Heart left ventricle (tissue), 16 donors: ENCODE measurements around the gene TP53I3. TPM values are rescaled to one million over a fixed set of nuclear protein-coding genes. Genes with fewer than 3 reads are reported as not detected.

ENCODE experiments used
- ATAC-seq, 4 donors: fragments of 200-7000 bp; cut with Tn5 transposase; one replicate each; pipeline ENCODE4 v1.9.1; 2020 to 2022; ENCODE audit warnings: moderate library complexity in 4 of 4, mild to moderate bottlenecking in 3 of 4, moderate number of reproducible peaks in 1 of 4
- DNase-seq, 5 donors: peaks; one replicate each; pipeline ENCODE4 v3.0.0-alpha.2; 2020
- H3K27ac ChIP-seq, 12 donors: fragments of 200-600 bp; sonication (generic) in 4 of 12; one replicate each; pipeline versions ENCODE4 v1.5.0 to v1.8.0; 2016 to 2022; ENCODE audit warnings: mild to moderate bottlenecking in 2 of 12
- H3K27me3 ChIP-seq, 9 donors: fragments of 200-600 bp; sonication (generic) in 2 of 9; one replicate each; pipeline versions ENCODE4 v1.5.1 to v1.8.0; 2016 to 2022; ENCODE audit warnings: mild to moderate bottlenecking in 3 of 9
- H3K36me3 ChIP-seq, 9 donors: fragments of 200-600 bp; sonication (generic) in 2 of 9; one replicate each; pipeline versions ENCODE4 v1.5.0 to v1.8.0; 2018 to 2022; ENCODE audit warnings: mild to moderate bottlenecking in 2 of 9
- H3K4me1 ChIP-seq, 12 donors: fragments of 200-600 bp; sonication (generic) in 4 of 12; one replicate each; pipeline versions ENCODE4 v1.5.0 to v1.8.0; 2016 to 2022; ENCODE audit warnings: mild to moderate bottlenecking in 3 of 12
- H3K4me3 ChIP-seq, 12 donors: fragments of 200-600 bp; sonication (generic) in 4 of 12; one replicate each; pipeline versions ENCODE4 v1.5.0 to v1.8.0; 2017 to 2022; ENCODE audit warnings: mild to moderate bottlenecking in 9 of 12, moderate library complexity in 4 of 12
- H3K9me3 ChIP-seq, 12 donors: fragments of 200-600 bp; sonication (generic) in 4 of 12; one replicate each; pipeline versions ENCODE4 v1.5.0 to v1.8.0; 2016 to 2022; ENCODE audit warnings: mild to moderate bottlenecking in 1 of 12
- POLR2A ChIP-seq, 2 donors: fragments of 450-650 bp; IDR thresholded peaks; one replicate each; pipeline ENCODE4 v1.6.1; 2017; ENCODE audit warnings: antibody characterized with exemption in 2 of 2, mild to moderate bottlenecking in 2 of 2, moderate library complexity in 2 of 2
- WGBS, 4 donors: extraction: QIAGEN DNeasy Blood & Tissue Kit in 2 of 4; methylation state at CpG; one replicate each; pipeline versions ENCODE4 v1.1.5 to v1.1.7; 2013 to 2018; 5-methylcytosine and 5-hydroxymethylcytosine counted together
- intact Hi-C, 10 donors: fragments of 100-400 bp; cut with DNase I; formaldehyde crosslinking; loops; one replicate each; pipeline versions ENCODE4 v1.11.1 to v1.14.2; 2022
- polyA plus RNA-seq, 2 donors: library from polyadenylated mRNA; stranded (reverse); fragments of 200-250 nt; gene quantifications; one replicate each; pipeline ENCODE4 v1.2.3, GENCODE V29; 2013
- total RNA-seq, 9 donors: library from RNA; depleted of rRNA in 2 of 9; stranded (reverse); fragments of >200 nt in 2 of 9; fragmentation: NEBNext Ultra II Directional in 3 of 9; extraction: Animal tissue kit (Norgen Biotek cat#: 25700) in 3 of 9; gene quantifications; one replicate each; pipeline versions ENCODE4 v1.1.0 to v1.2.4, GENCODE V29; 2016 to 2023
- TF ChIP-seq, protein P1 (sequence below), 12 donors: fragments of 200-600 bp; sonication (generic) in 4 of 12; IDR thresholded peaks; one replicate each; pipeline versions ENCODE4 v1.5.0 to v1.8.0; 2018 to 2022; ENCODE audit warnings: antibody characterized with exemption in 12 of 12, mild to moderate bottlenecking in 5 of 12
- donor health status: ischemic (EF 13 %, LVEDD 7.1; RV severe dilation, severe dysfunction).
- donor health status: healthy with polysubstance abuse.
- donor health status: DM: no; HTN: yes; CAD: no.
- donor health status: DM: no; HTN: no; CAD: no.
- donor health status: ischemic (EF 25% LVEDD 6.9; RV normal size, moderate dysfunction).
- donor health status: ischemic (EF 25% LVEDD 5.7; RV mildly dilated, moderate dysfunction).
- donor health status: healthy.
- donor health status: DM: yes; HTN: yes; CAD: no.
- donor health status: ischemic (EF 35%, LVEDD 5.7; RV mildly dilated, moderate dysfunction).
- donor health status: nonischemic (EF 11% LVEDD 7.7; RV severe dilation, severe dysfunction).
- donor health status: DM: yes; HTN: yes; CAD: no.
- donor health status: PGD.
- donor health status: ischemic (EF 29% LVEDD 5.4; RV normal size, mild dysfunction).
- donor health status: nonischemic (EF 23%, LVEDD 6.1; RV moderate dilation, normal function).

TP53I3 gene
- total and polyA plus RNA-seq, 11 donors, result 4.7 to 23.3 (median 13.9) TPM

DNA sequence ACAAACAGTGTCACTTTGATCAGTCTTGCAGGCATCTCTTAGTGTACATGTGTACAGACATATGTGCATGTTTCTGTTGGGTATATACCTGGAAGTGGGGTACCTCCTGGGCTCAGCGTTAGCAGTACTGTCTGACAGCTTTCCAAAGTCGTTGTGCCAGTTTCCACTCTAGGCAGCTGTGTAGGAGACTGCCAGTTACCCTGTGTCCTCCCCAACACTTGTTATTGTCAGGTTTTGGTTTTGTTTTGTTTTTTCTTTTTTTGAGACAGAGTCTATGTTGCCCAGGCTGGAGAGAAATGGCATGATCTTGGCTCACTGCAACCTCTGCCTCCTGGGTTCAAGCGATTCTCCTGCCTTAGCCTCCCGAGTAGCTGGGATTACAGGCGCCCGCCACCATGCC lies 28.9 kb downstream of the TP53I3 start:
- H3K27ac ChIP-seq, result no peak overlapping the region
- no peak overlapping the region for H3K4me3 ChIP-seq
- intact Hi-C loops, result no loop called here
- H3K9me3 ChIP-seq, result no peaks in the 10 kb centered on the region
- no peak for TF ChIP-seq POLR2A (IDR thresholded peaks at IDR 0.05)
- TF ChIP-seq, protein P1, sequence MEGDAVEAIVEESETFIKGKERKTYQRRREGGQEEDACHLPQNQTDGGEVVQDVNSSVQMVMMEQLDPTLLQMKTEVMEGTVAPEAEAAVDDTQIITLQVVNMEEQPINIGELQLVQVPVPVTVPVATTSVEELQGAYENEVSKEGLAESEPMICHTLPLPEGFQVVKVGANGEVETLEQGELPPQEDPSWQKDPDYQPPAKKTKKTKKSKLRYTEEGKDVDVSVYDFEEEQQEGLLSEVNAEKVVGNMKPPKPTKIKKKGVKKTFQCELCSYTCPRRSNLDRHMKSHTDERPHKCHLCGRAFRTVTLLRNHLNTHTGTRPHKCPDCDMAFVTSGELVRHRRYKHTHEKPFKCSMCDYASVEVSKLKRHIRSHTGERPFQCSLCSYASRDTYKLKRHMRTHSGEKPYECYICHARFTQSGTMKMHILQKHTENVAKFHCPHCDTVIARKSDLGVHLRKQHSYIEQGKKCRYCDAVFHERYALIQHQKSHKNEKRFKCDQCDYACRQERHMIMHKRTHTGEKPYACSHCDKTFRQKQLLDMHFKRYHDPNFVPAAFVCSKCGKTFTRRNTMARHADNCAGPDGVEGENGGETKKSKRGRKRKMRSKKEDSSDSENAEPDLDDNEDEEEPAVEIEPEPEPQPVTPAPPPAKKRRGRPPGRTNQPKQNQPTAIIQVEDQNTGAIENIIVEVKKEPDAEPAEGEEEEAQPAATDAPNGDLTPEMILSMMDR (IDR thresholded peaks at IDR 0.05), result no peak
- DNase-seq, result no peak
- H3K27me3 ChIP-seq, result no peaks in the 10 kb centered on the region
- H3K4me1 ChIP-seq, result peaks cover 0 to under 1% (median 0%) of the 10 kb centered on the region in 12 donors
- no peaks in the 10 kb centered on the region for H3K36me3 ChIP-seq
- WGBS, 4 donors, result 82 to 94% (median 89%) methylated on average over 6 of the region's 6 CpGs
- ATAC-seq, result no peak

DNA sequence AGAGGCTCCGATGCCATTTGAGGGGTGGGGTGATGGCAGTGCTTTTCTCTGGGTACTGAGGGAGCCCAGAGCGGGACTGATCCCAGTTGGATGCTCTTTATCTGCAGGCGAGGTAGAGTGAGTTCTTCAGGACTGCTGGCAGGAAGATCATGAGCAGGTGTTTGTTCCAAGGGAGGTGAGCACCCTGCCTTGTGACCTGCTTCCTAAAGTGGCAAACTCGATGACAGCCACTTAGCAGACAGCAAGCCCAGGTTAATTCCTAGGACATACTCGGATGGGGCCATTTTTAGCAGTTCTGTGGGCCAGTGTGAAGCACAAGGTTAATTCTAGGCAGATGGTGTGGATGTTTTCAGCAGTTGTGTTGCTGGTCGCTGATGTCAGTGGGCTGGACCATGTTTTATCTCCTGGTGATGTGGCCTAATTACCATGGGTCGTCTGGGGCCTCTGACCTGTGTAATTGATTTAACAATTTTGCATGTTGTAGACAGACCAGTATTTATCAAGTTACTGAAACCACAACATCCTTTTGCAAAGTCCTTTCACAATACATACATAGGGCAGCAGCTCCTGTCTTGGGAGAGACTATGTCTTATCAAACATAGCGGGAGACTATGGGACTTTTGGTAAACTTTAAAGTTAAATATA lies 30.1 kb downstream of the TP53I3 start:
- DNase-seq (no peak), ATAC-seq (no peak)
- no peaks in the 10 kb centered on the region for H3K27me3 ChIP-seq
- WGBS, 4 donors, result 67 to 77% (median 68%) methylated on average over 7 to 8 of the region's 8 CpGs
- no peak overlapping the region for H3K4me3 ChIP-seq
- H3K36me3 ChIP-seq, result no peaks in the 10 kb centered on the region
- H3K4me1 ChIP-seq, result peaks cover 0 to 12% (median 1%) of the 10 kb centered on the region in 12 donors
- TF ChIP-seq, protein P1 (IDR thresholded peaks at IDR 0.05), result no peak
- TF ChIP-seq POLR2A (IDR thresholded peaks at IDR 0.05), result no peak
- H3K9me3 ChIP-seq, result no peaks in the 10 kb centered on the region
- intact Hi-C loops, result no loop called here
- no peak overlapping the region for H3K27ac ChIP-seq

- intact Hi-C loops, result no loop called here
These were observed 31.7 kb downstream of the TP53I3 start for GRCh38 chr2:24052951-24053350.

DNA sequence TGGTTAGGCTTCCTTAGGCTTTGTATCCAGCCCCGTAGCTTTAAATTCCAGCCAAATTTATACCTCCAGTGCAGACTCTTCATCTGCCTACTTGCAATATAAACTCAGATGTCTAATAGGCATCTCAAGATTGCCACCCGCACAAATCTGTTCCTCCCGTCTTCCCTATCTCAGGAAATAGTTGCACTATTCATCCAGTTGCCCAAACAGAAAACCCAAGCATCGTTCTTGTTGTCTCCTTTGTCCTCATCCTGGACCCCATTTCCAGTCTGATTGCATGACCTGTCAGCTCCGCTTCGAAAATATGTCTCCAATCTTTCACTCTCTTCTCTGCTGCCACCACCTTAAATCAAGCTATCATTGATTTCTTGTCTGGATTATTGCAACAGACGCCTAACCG lies 32.8 kb downstream of the TP53I3 start:
- intact Hi-C loops, result no loop called here
- Histone ChIP-seq H3K4me3 (no peak overlapping the region), H3K27ac (no peak overlapping the region), H3K4me1 (peaks cover 0 to 28% (median 12%) of the 10 kb centered on the region in 12 donors), H3K36me3 (no peaks in the 10 kb centered on the region), H3K27me3 (no peaks in the 10 kb centered on the region), H3K9me3 (no peaks in the 10 kb centered on the region)
- no peak for ATAC-seq
- DNase-seq, result no peak
- WGBS, 4 donors, result 84 to 89% (median 86%) methylated on average over 8 of the region's 8 CpGs
- no peak for TF ChIP-seq POLR2A (IDR thresholded peaks at IDR 0.05)
- TF ChIP-seq, protein P1 (IDR thresholded peaks at IDR 0.05), result no peak

More at GRCh38 chr2:24052951-24053350, 31.7 kb downstream of the TP53I3 start:
- Histone ChIP-seq H3K4me1 (peaks cover 0 to 22% (median 8%) of the 10 kb centered on the region in 12 donors), H3K9me3 (no peaks in the 10 kb centered on the region), H3K4me3 (no peak overlapping the region), H3K27ac (no peak overlapping the region), H3K27me3 (no peaks in the 10 kb centered on the region), H3K36me3 (no peaks in the 10 kb centered on the region)
- ATAC-seq, result no peak
- WGBS, 4 donors, result 93 to 100% (median 97%) methylated on average over 1 of the region's 1 CpG
- no peak for DNase-seq
- TF ChIP-seq POLR2A (IDR thresholded peaks at IDR 0.05), result no peak
- TF ChIP-seq, protein P1 (IDR thresholded peaks at IDR 0.05), result no peak
